H9 (cell line): Measurements from ENCODE around the gene ASPN. TPM values are rescaled to one million over a fixed set of nuclear protein-coding genes. Genes with fewer than 3 reads are reported as not detected.

ENCODE experiments used
- DNase-seq: peaks from one replicate; pipeline ENCODE4 v3.0.0-alpha.2; 2017
- H2AFZ ChIP-seq: one replicate; pipeline ENCODE4 v1.6.1; 2013; ENCODE audit warnings: mild to moderate bottlenecking, low read length, control low read depth, moderate library complexity
- H2AK5ac ChIP-seq: 2 replicates; pipeline ENCODE4 v1.6.1; 2013; ENCODE audit warnings: low read length, control low read depth, mixed read lengths; ENCODE audit not compliant: insufficient read length
- H2BK120ac ChIP-seq: one replicate; pipeline ENCODE4 v1.6.1; 2013; ENCODE audit warnings: low read depth, mild to moderate bottlenecking, low read length, control low read depth, inconsistent platforms; ENCODE audit not compliant: poor library complexity, severe bottlenecking
- H2BK12ac ChIP-seq: 2 replicates; pipeline ENCODE4 v1.6.1; 2013; ENCODE audit warnings: low read length, control low read depth, mixed read lengths, low read depth; ENCODE audit not compliant: insufficient read length
- H2BK15ac ChIP-seq: 2 replicates; pipeline ENCODE4 v1.6.1; 2013; ENCODE audit warnings: low read depth, low read length, control low read depth
- H2BK20ac ChIP-seq: one replicate; pipeline ENCODE4 v1.6.1; 2013; ENCODE audit warnings: low read depth, mild to moderate bottlenecking, low read length, control low read depth, inconsistent platforms; ENCODE audit not compliant: poor library complexity, severe bottlenecking
- H2BK5ac ChIP-seq: 2 replicates; pipeline ENCODE4 v1.6.1; 2013; ENCODE audit warnings: low read length, control low read depth, mixed read lengths; ENCODE audit not compliant: insufficient read length
- H3K14ac ChIP-seq: 2 replicates; pipeline ENCODE4 v1.6.1; 2013; ENCODE audit warnings: low read length, control low read depth; ENCODE audit not compliant: insufficient read depth
- H3K18ac ChIP-seq: 2 replicates; pipeline ENCODE4 v1.6.1; 2013; ENCODE audit warnings: low read depth, mild to moderate bottlenecking, mixed read lengths, low read length, control low read depth; ENCODE audit not compliant: insufficient read length
- H3K23ac ChIP-seq: 2 replicates; pipeline ENCODE4 v1.6.1; 2013; ENCODE audit warnings: low read length, control low read depth, mixed read lengths, low read depth; ENCODE audit not compliant: insufficient read length
- H3K23me2 ChIP-seq: 2 replicates; pipeline ENCODE4 v1.6.1; 2013; ENCODE audit warnings: low read depth, mild to moderate bottlenecking, mixed read lengths, low read length, control low read depth; ENCODE audit not compliant: insufficient read length, poor library complexity, severe bottlenecking
- H3K27ac ChIP-seq: 2 replicates; pipeline ENCODE4 v1.5.1; 2013; ENCODE audit warnings: low read length, control low read depth, mixed read lengths, low read depth; ENCODE audit not compliant: insufficient read length
- H3K27me3 ChIP-seq: 2 replicates; pipeline ENCODE4 v1.6.1; 2013; ENCODE audit warnings: low read length, control low read depth, inconsistent platforms; ENCODE audit not compliant: insufficient read depth
- H3K4ac ChIP-seq: 2 replicates; pipeline ENCODE4 v1.6.1; 2013; ENCODE audit warnings: low read depth, mild to moderate bottlenecking, control low read depth, inconsistent platforms, low read length, moderate library complexity
- H3K4me1 ChIP-seq: 2 replicates; pipeline ENCODE4 v1.6.1; 2013; ENCODE audit warnings: low read length, control low read depth, inconsistent platforms; ENCODE audit not compliant: insufficient read depth
- H3K4me2 ChIP-seq: 2 replicates; pipeline ENCODE4 v1.6.1; 2013; ENCODE audit warnings: low read length, control low read depth, mixed read lengths; ENCODE audit not compliant: insufficient read length, insufficient read depth
- H3K56ac ChIP-seq: 2 replicates; pipeline ENCODE4 v1.6.1; 2013; ENCODE audit warnings: low read depth, mild to moderate bottlenecking, mixed read lengths, low read length, control low read depth; ENCODE audit not compliant: insufficient read length
- H3K79me1 ChIP-seq: 2 replicates; pipeline ENCODE4 v1.6.1; 2013; ENCODE audit warnings: low read depth, mild to moderate bottlenecking, moderate library complexity, low read length, control low read depth, inconsistent platforms; ENCODE audit not compliant: insufficient read depth, poor library complexity, severe bottlenecking
- H3K79me2 ChIP-seq: 2 replicates; pipeline ENCODE4 v1.6.1; 2013; ENCODE audit warnings: low read length, control low read depth, inconsistent platforms; ENCODE audit not compliant: insufficient read depth
- H3K9ac ChIP-seq: 2 replicates; pipeline ENCODE4 v1.6.1; 2013; ENCODE audit warnings: low read length, control low read depth, mixed read lengths; ENCODE audit not compliant: insufficient read length; ENCODE audit errors: extremely low read depth
- H3K9me3 ChIP-seq: one replicate; pipeline ENCODE4 v1.6.1; 2013; ENCODE audit warnings: low read depth, low read length, inconsistent platforms; ENCODE audit not compliant: control insufficient read depth
- H3T11ph ChIP-seq: one replicate; pipeline ENCODE4 v1.6.1; 2013; ENCODE audit warnings: mild to moderate bottlenecking, low read length, control low read depth, inconsistent platforms
- H4K20me1 ChIP-seq: one replicate; pipeline ENCODE4 v1.6.1; 2013; ENCODE audit not compliant: control insufficient read depth, insufficient read length, insufficient read depth
- H4K5ac ChIP-seq: 2 replicates; pipeline ENCODE4 v1.6.1; 2013; ENCODE audit warnings: low read depth, mild to moderate bottlenecking, mixed read lengths, low read length, control low read depth; ENCODE audit not compliant: insufficient read length
- H4K8ac ChIP-seq: replicated peaks from 2 replicates; pipeline ENCODE4 v1.6.1; 2013; ENCODE audit warnings: low read length, control low read depth, mixed read lengths, low read depth; ENCODE audit not compliant: insufficient read length
- H4K91ac ChIP-seq: 2 replicates; pipeline ENCODE4 v1.6.1; 2013; ENCODE audit warnings: low read depth, mild to moderate bottlenecking, moderate library complexity, mixed read lengths, low read length, control low read depth; ENCODE audit not compliant: insufficient read length
- H3K27ac Mint-ChIP-seq, 3 experiments: 2 replicates in 2 of 3; 3 replicates in 1 of 3; pipeline ENCODE4 v1.8.0; 2020 to 2021; ENCODE audit warnings: mixed read lengths in 3 of 3, mild to moderate bottlenecking in 1 of 3, moderate library complexity in 1 of 3
- H3K27me3 Mint-ChIP-seq: 2 replicates; pipeline ENCODE4 v1.8.0; 2021; ENCODE audit warnings: low read depth, mild to moderate bottlenecking, moderate library complexity, mixed read lengths
- H3K36me3 Mint-ChIP-seq, 3 experiments: 2 replicates in 2 of 3; 3 replicates in 1 of 3; pipeline ENCODE4 v1.8.0; 2020 to 2021; ENCODE audit warnings: low read depth in 3 of 3, mixed read lengths in 3 of 3; ENCODE audit not compliant: insufficient read depth in 1 of 3
- H3K4me1 Mint-ChIP-seq, 2 experiments: 2 replicates each; pipeline ENCODE4 v1.8.0; 2020; ENCODE audit warnings: mixed read lengths in 2 of 2
- H3K4me3 Mint-ChIP-seq, 2 experiments: 2 replicates in 1 of 2; 3 replicates in 1 of 2; pipeline ENCODE4 v1.8.0; 2020 to 2021; ENCODE audit warnings: mild to moderate bottlenecking in 2 of 2, mixed read lengths in 2 of 2, moderate library complexity in 1 of 2
- H3K9me3 Mint-ChIP-seq, 2 experiments: 2 replicates in 1 of 2; 3 replicates in 1 of 2; pipeline ENCODE4 v1.8.0; 2020; ENCODE audit warnings: mild to moderate bottlenecking in 2 of 2, mixed read lengths in 2 of 2, moderate library complexity in 1 of 2
- CTCF ChIP-seq: fragments of 200-600 bp; sonication (generic); conservative IDR thresholded peaks from 3 replicates; pipeline ENCODE4 v1.8.0; 2021; ENCODE audit warnings: antibody characterized with exemption, mild to moderate bottlenecking
- WGBS: extraction: QIAGEN DNeasy Blood & Tissue Kit; methylation state at CpG from one replicate; pipeline ENCODE4 v1.1.7; 2013; ENCODE audit warnings: missing lambda C conversion rate, low lambda C conversion rate, mixed read lengths; ENCODE audit not compliant: insufficient read length; ENCODE audit errors: extremely low coverage; 5-methylcytosine and 5-hydroxymethylcytosine counted together
- total RNA-seq: library from RNA; stranded (reverse); gene quantifications from 2 replicates; pipeline ENCODE4 v1.2.1, GENCODE V29; 2021

ASPN gene
- total RNA-seq, 1 experiment from 2014 or later: not detected

- H3K4me2 ChIP-seq: no peak overlapping the region
- DNase-seq: no peak
- no peak overlapping the region for H2BK120ac ChIP-seq
- no peak overlapping the region for H3K56ac ChIP-seq
- no peaks in the 10 kb centered on the region for H4K20me1 ChIP-seq
- no peaks in the 10 kb centered on the region for H3K27me3 ChIP-seq
- H2BK15ac ChIP-seq: no peak overlapping the region
- Mint-ChIP-seq H3K27me3 (no peaks in the 10 kb centered on the region), H3K27ac (no peak overlapping the region; a peak in 1 of 7 replicates), H3K9me3 (no peaks in the 10 kb centered on the region), H3K36me3 (no peaks in the 10 kb centered on the region), H3K4me3 (no peak overlapping the region), H3K4me1 (peaks cover 13 to 16% of the 10 kb centered on the region in 2 experiments)
- H2BK20ac ChIP-seq: no peak overlapping the region
- H2BK12ac ChIP-seq: no peak overlapping the region
- H2AFZ ChIP-seq: no peak overlapping the region
- H3K18ac ChIP-seq: no peak overlapping the region
- H4K8ac ChIP-seq: no peak overlapping the region
- H3K27ac ChIP-seq: no peak overlapping the region
- no peak overlapping the region for H3K14ac ChIP-seq
- H2AK5ac ChIP-seq: no peak overlapping the region
- H3K23me2 ChIP-seq: no peaks in the 10 kb centered on the region
- no peaks in the 10 kb centered on the region for H3K79me2 ChIP-seq
- no peak overlapping the region for H3K9ac ChIP-seq
- H2BK5ac ChIP-seq: no peak overlapping the region
- no peak overlapping the region for H4K91ac ChIP-seq
- H4K5ac ChIP-seq: no peak overlapping the region
- no peak overlapping the region for H3T11ph ChIP-seq
- H3K4me1 ChIP-seq: peaks cover 4% of the 10 kb centered on the region; the same call in 1 of the 2 replicates
- no peak for TF ChIP-seq CTCF
- no CpG with 5 or more reads among the region's 3 CpGs for WGBS
- H3K79me1 ChIP-seq: no peaks in the 10 kb centered on the region
- H3K9me3 ChIP-seq: no peaks in the 10 kb centered on the region
- no peak overlapping the region for H3K23ac ChIP-seq
- H3K4ac ChIP-seq: no peak overlapping the region
Observed at GRCh38 chr9:92512622-92513021, 30.3 kb upstream of the ASPN start.
